Measurements from ENCODE around the gene VCAN. TPM values are rescaled to one million over a fixed set of nuclear protein-coding genes. Genes with fewer than 3 reads are reported as not detected.

Gene VCAN
- total RNA-seq, 1 experiment from 2014 or later = 31.4 TPM

DNA sequence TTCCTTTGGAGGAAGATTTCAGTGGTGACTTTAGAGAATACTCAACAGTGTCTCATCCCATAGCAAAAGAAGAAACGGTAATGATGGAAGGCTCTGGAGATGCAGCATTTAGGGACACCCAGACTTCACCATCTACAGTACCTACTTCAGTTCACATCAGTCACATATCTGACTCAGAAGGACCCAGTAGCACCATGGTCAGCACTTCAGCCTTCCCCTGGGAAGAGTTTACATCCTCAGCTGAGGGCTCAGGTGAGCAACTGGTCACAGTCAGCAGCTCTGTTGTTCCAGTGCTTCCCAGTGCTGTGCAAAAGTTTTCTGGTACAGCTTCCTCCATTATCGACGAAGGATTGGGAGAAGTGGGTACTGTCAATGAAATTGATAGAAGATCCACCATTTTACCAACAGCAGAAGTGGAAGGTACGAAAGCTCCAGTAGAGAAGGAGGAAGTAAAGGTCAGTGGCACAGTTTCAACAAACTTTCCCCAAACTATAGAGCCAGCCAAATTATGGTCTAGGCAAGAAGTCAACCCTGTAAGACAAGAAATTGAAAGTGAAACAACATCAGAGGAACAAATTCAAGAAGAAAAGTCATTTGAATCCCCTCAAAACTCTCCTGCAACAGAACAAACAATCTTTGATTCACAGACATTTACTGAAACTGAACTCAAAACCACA lies 67.4 kb downstream of the VCAN start:
- CTCF ChIA-PET = no interaction called here
- Mint-ChIP-seq H3K36me3 (ENCODE audit: insufficient read depth, unreplicated experiment) (no peaks in the 10 kb centered on the region), H3K4me3 (ENCODE audit: low read depth, unreplicated experiment) (no peak overlapping the region), H3K9me3 (ENCODE audit: low read depth, unreplicated experiment) (peaks cover 3% of the 10 kb centered on the region), H3K27me3 (ENCODE audit: unreplicated experiment) (no peaks in the 10 kb centered on the region), H3K4me1 (ENCODE audit: low read depth, unreplicated experiment) (no peaks in the 10 kb centered on the region), H3K27ac (ENCODE audit: unreplicated experiment) (no peak overlapping the region)
- TF ChIP-seq, protein P1, sequence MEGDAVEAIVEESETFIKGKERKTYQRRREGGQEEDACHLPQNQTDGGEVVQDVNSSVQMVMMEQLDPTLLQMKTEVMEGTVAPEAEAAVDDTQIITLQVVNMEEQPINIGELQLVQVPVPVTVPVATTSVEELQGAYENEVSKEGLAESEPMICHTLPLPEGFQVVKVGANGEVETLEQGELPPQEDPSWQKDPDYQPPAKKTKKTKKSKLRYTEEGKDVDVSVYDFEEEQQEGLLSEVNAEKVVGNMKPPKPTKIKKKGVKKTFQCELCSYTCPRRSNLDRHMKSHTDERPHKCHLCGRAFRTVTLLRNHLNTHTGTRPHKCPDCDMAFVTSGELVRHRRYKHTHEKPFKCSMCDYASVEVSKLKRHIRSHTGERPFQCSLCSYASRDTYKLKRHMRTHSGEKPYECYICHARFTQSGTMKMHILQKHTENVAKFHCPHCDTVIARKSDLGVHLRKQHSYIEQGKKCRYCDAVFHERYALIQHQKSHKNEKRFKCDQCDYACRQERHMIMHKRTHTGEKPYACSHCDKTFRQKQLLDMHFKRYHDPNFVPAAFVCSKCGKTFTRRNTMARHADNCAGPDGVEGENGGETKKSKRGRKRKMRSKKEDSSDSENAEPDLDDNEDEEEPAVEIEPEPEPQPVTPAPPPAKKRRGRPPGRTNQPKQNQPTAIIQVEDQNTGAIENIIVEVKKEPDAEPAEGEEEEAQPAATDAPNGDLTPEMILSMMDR (IDR thresholded peaks at IDR 0.05; ENCODE audit: unreplicated experiment) = no peak
- no TSS peak for BruUV-seq (replicated peaks)
- no peak for DNase-seq
- intact Hi-C loops (cut with micrococcal nuclease; ENCODE audit: unreplicated experiment) = no loop called here

DNA sequence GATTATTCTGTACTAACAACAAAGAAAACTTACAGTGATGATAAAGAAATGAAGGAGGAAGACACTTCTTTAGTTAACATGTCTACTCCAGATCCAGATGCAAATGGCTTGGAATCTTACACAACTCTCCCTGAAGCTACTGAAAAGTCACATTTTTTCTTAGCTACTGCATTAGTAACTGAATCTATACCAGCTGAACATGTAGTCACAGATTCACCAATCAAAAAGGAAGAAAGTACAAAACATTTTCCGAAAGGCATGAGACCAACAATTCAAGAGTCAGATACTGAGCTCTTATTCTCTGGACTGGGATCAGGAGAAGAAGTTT lies 67.9 kb downstream of the VCAN start:
- CTCF ChIA-PET = no interaction called here
- no peak for DNase-seq
- intact Hi-C loops (cut with micrococcal nuclease; ENCODE audit: unreplicated experiment) = no loop called here
- BruUV-seq (replicated peaks) = no TSS peak
- TF ChIP-seq, protein P1 (IDR thresholded peaks at IDR 0.05; ENCODE audit: unreplicated experiment) = no peak
- Mint-ChIP-seq H3K27ac (ENCODE audit: unreplicated experiment) (no peak overlapping the region), H3K36me3 (ENCODE audit: insufficient read depth, unreplicated experiment) (no peaks in the 10 kb centered on the region), H3K4me3 (ENCODE audit: low read depth, unreplicated experiment) (no peak overlapping the region), H3K27me3 (ENCODE audit: unreplicated experiment) (no peaks in the 10 kb centered on the region), H3K9me3 (ENCODE audit: low read depth, unreplicated experiment) (peaks cover 3% of the 10 kb centered on the region), H3K4me1 (ENCODE audit: low read depth, unreplicated experiment) (no peaks in the 10 kb centered on the region)

DNA sequence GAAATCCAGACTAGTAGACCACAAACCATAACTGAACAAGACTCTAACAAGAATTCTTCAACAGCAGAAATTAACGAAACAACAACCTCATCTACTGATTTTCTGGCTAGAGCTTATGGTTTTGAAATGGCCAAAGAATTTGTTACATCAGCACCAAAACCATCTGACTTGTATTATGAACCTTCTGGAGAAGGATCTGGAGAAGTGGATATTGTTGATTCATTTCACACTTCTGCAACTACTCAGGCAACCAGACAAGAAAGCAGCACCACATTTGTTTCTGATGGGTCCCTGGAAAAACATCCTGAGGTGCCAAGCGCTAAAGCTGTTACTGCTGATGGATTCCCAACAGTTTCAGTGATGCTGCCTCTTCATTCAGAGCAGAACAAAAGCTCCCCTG lies 68.6 kb downstream of the VCAN start:
- TF ChIP-seq, protein P1 (IDR thresholded peaks at IDR 0.05; ENCODE audit: unreplicated experiment) = no peak
- BruUV-seq (replicated peaks) = no TSS peak
- DNase-seq = no peak
- no peaks in the 10 kb centered on the region for H3K4me1 Mint-ChIP-seq (ENCODE audit: low read depth, unreplicated experiment)
- no peak overlapping the region for H3K27ac Mint-ChIP-seq (ENCODE audit: unreplicated experiment)
- no peaks in the 10 kb centered on the region for H3K36me3 Mint-ChIP-seq (ENCODE audit: insufficient read depth, unreplicated experiment)
- H3K4me3 Mint-ChIP-seq (ENCODE audit: low read depth, unreplicated experiment) = no peak overlapping the region
- peaks cover 3% of the 10 kb centered on the region for H3K9me3 Mint-ChIP-seq (ENCODE audit: low read depth, unreplicated experiment)
- CTCF ChIA-PET = no interaction called here
- intact Hi-C loops (cut with micrococcal nuclease; ENCODE audit: unreplicated experiment) = no loop called here
- H3K27me3 Mint-ChIP-seq (ENCODE audit: unreplicated experiment) = no peaks in the 10 kb centered on the region

DNA sequence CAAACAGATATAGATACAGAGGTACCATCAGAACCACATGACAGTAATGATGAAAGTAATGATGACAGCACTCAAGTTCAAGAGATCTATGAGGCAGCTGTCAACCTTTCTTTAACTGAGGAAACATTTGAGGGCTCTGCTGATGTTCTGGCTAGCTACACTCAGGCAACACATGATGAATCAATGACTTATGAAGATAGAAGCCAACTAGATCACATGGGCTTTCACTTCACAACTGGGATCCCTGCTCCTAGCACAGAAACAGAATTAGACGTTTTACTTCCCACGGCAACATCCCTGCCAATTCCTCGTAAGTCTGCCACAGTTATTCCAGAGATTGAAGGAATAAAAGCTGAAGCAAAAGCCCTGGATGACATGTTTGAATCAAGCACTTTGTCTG lies 69.2 kb downstream of the VCAN start:
- no TSS peak for BruUV-seq (replicated peaks)
- DNase-seq = no peak
- intact Hi-C loops (cut with micrococcal nuclease; ENCODE audit: unreplicated experiment) = no loop called here
- no peaks in the 10 kb centered on the region for H3K4me1 Mint-ChIP-seq (ENCODE audit: low read depth, unreplicated experiment)
- H3K36me3 Mint-ChIP-seq (ENCODE audit: insufficient read depth, unreplicated experiment) = no peaks in the 10 kb centered on the region
- TF ChIP-seq, protein P1 (IDR thresholded peaks at IDR 0.05; ENCODE audit: unreplicated experiment) = no peak
- H3K4me3 Mint-ChIP-seq (ENCODE audit: low read depth, unreplicated experiment) = no peak overlapping the region
- CTCF ChIA-PET = no interaction called here
- peaks cover 3% of the 10 kb centered on the region for H3K9me3 Mint-ChIP-seq (ENCODE audit: low read depth, unreplicated experiment)
- no peak overlapping the region for H3K27ac Mint-ChIP-seq (ENCODE audit: unreplicated experiment)
- H3K27me3 Mint-ChIP-seq (ENCODE audit: unreplicated experiment) = no peaks in the 10 kb centered on the region
